ENCODE results near the gene SLC1A3.

Gene SLC1A3

DNA sequence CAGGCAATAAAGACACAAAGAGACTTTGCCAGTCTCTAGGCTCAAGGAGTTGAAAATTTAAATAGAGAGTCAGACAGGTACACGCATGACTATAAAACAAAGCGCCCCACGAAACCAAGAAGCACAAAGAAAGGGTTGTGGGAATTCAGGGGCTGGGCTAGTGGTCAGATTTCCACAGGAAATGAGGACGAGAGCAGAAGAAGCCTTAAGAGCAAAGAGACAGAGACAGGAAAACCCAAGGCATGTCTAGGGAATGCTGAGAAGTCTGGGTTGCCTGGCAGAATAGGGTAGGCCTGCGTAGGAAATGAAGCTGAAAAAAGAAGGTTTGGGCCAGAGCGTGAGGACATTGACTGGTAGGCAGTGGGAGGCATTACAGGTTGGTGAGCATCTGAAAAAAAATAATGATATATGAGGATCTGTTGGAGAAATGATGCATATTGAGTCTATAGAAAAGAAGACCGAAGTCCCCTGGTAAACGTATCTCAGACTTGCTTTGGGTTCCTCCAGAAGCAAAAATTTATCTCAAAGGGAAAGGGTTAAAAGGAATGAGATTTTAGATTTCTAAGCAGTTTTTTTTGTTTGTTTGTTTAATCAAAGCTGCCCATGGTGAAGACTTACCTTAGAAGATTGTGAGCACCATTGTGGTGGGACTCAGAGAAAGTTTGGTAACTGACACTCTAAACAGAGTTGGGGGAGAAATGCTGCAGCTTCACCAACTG lies 51.8 kb downstream of the SLC1A3 start:
- no peak for DNase-seq

- no peak for DNase-seq
Observed at GRCh38 chr5:36659411-36659810, 53.0 kb downstream of the SLC1A3 start.

GRCh38 chr5:36660397-36661049 lies 54.1 kb downstream of the SLC1A3 start:
- peak; percentile 32 for DNase-seq

- DNase-seq: no peak
Observed at GRCh38 chr5:36661456-36662220, 55.2 kb downstream of the SLC1A3 start.

DNA sequence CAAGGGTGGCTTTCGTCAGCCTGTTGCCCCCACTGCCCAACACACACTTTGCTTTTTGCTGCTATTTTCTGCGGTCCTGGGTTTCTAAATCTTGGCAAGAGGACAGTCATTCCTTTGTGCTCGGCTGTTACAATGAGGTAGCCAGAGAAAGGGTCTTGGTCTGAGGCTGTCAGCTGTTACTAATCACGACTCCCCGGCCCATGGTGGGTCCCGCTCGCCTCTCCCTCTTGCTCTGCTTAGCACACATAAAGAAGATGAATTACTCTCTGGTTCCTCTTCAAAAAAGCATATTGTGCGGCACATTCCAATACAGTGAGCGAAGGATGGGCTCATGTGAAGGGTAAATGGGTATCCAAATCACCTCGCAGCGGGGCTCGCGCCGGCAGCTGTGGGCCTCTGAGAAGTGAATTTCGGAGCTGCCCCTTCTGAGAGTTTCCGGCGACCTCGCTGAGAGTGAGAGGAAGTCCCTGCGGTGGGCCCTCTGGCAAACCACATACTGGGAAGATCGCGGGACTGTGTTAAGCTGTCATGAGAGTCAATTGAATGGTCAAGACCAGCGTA lies 56.0 kb downstream of the SLC1A3 start:
- peak; percentile 73 for DNase-seq

GRCh38 chr5:36664766-36665165 lies 58.4 kb downstream of the SLC1A3 start:
- no peak for DNase-seq

- DNase-seq: no peak
Observed at GRCh38 chr5:36665628-36666027, 59.2 kb downstream of the SLC1A3 start.

GRCh38 chr5:36666274-36666673 lies 59.9 kb downstream of the SLC1A3 start:
- DNase-seq: no peak

GRCh38 chr5:36666986-36667385 lies 60.6 kb downstream of the SLC1A3 start:
- DNase-seq: no peak

DNA sequence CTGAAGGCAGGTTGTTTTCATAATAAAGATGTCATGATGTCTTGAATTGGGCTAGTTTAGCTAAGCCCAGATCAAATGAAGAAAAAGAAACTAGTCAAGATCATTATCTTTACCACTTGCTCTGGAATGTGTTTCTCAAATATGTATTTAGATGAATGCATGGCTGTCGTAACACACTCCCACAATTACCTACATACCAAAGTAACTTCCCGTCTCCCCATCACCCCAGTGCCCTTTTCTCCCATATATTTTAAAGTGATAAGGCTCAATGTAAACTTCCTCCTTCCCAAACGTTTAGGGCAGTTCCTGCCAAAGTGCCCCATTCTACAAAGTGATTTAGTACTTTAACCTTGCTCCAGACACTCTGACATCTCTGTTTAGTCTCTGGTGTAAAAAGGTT lies 61.4 kb downstream of the SLC1A3 start:
- no peak for DNase-seq

DNA sequence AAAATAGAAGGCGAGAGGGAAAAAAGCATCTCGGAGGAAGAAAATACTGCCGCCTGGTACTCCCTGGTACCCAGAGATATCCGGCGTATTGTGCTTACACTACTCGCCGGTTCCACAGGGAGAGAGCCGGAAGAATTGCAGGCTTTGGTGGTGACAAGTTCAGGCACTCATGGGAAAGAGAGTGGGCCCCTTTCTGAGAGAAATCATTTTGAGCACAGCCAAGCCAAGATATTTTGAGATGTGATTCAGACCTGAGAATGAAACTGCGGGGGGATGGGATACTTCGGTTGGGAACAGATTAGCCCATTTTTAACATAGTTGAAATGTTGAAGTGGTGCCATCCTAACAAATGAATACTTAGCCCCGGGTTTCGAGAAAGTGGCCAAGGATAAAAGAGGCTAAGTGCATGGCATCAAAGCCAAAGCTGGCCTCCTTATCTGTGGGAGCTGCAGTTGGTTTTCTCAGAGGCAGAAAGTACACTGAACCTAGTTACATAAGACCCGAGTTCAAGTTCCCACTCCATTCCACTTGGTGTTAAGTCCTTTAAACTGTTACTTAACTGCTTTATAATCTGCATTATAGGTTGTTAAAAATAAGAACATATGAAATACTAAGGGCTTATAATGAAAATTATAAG lies 62.7 kb downstream of the SLC1A3 start:
- DNase-seq: no peak

DNA sequence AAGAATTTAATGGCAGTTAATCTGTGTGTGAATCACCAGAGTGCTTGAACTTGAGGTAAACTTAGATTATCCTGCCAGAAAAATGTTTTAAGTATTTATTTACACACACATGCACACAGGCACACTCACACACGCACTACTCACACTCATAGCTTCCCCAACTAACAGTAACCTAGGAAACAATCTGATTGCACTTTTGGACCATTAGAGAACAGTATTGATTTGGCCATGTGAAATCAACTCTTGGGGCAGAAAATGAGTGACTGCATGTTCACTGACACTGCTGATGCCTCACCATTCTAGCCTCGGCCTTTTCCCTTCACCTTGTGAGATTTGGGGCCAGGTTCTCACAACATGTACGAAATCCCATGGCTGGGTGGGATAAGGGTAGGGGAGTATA lies 64.1 kb downstream of the SLC1A3 start:
- DNase-seq: no peak

DNA sequence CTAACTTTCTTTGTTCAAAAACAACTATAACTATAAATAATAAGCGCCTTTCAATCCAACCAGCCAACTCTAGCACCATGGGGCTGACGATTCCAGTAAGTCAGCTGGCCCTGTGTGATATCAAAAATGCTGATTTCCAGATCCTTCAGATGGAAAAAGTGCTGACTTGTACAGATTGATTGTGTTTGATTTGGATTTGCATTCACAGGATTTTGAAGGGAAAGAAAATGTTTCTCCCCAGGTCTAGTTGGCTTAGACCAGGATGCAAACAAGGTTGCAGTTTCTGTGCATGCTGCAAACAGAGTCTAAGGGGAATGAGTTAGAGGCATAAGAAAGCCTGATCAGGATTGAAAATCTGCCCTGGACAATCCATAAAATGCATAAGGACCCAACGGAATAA lies 68.9 kb downstream of the SLC1A3 start:
- no peak for DNase-seq

GRCh38 chr5:36679221-36679989 lies 73.0 kb downstream of the SLC1A3 start:
- no peak for DNase-seq

- DNase-seq: peak; percentile 35
Observed at GRCh38 chr5:36680066-36680465, 73.7 kb downstream of the SLC1A3 start.

GRCh38 chr5:36681711-36682110 lies 75.3 kb downstream of the SLC1A3 start:
- DNase-seq: no peak

GRCh38 chr5:36682499-36682898 lies 76.1 kb downstream of the SLC1A3 start:
- DNase-seq: no peak

DNA sequence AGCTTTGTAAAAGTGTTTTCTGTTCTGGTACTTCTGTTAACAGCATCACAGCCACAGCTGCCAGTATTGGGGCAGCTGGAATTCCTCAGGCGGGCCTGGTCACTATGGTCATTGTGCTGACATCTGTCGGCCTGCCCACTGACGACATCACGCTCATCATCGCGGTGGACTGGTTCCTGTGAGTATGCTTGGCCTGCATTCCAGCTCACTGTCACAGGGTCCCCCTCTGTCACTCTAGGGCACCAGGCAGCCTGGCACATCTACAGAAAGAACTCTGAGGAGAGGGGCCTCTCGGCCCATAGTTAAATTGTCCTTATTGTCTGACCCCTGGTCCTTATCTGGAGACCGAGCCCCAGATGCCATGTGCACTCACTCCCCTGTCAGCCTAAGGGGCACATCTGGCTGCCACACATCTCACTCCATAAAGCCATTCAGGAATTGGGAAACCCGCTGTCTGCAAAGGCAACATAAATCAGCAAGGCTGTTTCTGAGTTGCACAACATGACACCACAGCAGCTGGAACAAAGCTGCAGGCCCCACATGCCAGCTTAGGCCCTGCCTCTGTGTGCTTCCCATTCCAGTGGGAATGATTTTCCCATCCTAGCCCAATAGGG lies 77.5 kb downstream of the SLC1A3 start:
- DNase-seq: peak; percentile 82

DNA sequence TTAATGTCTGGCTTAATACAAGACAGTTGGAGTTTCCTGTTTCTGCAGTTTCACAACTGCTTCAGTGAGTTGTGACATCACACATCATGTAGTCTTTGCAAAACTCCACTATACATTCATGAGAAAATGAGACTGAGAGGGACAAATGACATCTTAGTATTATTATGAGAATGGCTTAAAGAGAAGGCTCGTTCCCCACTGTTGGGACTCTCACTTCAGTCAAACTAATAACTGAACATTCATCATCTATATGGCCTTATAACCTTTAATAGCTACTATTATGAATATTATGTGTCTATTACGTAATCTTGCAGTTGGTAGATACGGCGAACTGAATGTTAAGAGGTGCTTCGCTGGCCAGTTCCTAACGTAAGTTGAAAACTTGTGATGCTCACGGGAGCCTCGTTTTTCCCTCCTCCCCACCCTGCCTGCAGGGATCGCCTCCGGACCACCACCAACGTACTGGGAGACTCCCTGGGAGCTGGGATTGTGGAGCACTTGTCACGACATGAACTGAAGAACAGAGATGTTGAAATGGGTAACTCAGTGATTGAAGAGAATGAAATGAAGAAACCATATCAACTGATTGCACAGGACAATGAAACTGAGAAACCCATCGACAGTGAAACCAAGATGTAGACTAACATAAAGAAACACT lies 79.4 kb downstream of the SLC1A3 start:
- DNase-seq: no peak

GRCh38 chr5:36686881-36687280 lies 80.5 kb downstream of the SLC1A3 start:
- no peak for DNase-seq

DNA sequence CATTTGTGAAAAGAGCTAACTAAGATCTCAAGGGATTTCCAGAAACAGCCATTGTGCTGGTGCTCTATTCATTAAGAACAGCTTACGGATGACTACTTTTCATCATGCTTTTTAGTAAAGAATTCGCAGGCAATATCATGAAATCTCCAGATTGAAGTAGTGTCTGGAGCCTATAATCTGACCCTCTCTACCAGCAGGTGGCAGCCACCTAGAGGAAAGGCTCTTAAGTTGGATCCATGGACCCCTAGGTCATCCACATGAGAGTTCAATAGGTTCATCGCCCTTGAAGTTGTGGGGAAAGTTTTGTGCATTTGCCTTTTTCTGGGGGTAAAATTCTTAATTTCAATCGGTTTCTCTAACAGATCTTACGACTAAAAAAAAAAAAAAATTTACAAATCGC lies 82.3 kb downstream of the SLC1A3 start:
- no peak for DNase-seq
